ENCODE results near the gene RHEX. TPM values are rescaled to one million over a fixed set of nuclear protein-coding genes. Genes with fewer than 3 reads are reported as not detected.

RHEX gene
- total RNA-seq, 4 donors from 2014 or later: 1.1 to 28.1 (median 3.5) TPM

GRCh38 chr1:206067486-206068227 is 14.7 kb downstream of the RHEX start:
- Histone ChIP-seq H3K9me3 (no peaks in the 10 kb centered on the region), H3K27me3 (no peaks in the 10 kb centered on the region), H3K36me3 (no peaks in the 10 kb centered on the region), H3K4me3 (no peak overlapping the region), H3K27ac (peak overlapping the region in 2 of 4 donors; percentile 53 to 71), H3K4me1 (peaks cover 0 to 3% (median 0%) of the 10 kb centered on the region in 4 donors)
- peak in 1 of 3 donors; percentile 39 for DNase-seq
- TF ChIP-seq POLR2A (IDR thresholded peaks at IDR 0.05): no peak
- TF ChIP-seq CTCF (IDR thresholded peaks at IDR 0.05): no peak

GRCh38 chr1:206068314-206068713 is 15.3 kb downstream of the RHEX start:
- Histone ChIP-seq H3K36me3 (no peaks in the 10 kb centered on the region), H3K27ac (peak overlapping the region in 2 of 4 donors; percentile 7 to 71), H3K27me3 (no peaks in the 10 kb centered on the region), H3K4me1 (peaks cover 0 to 3% (median 0%) of the 10 kb centered on the region in 4 donors), H3K9me3 (no peaks in the 10 kb centered on the region), H3K4me3 (no peak overlapping the region)
- no peak for DNase-seq
- TF ChIP-seq CTCF (IDR thresholded peaks at IDR 0.05): no peak
- no peak for TF ChIP-seq POLR2A (IDR thresholded peaks at IDR 0.05)

- DNase-seq: no peak
- no peak overlapping the region for H3K27ac ChIP-seq
- no peaks in the 10 kb centered on the region for H3K27me3 ChIP-seq
- peaks cover 0 to 3% (median 0%) of the 10 kb centered on the region in 4 donors for H3K4me1 ChIP-seq
- no peak overlapping the region for H3K4me3 ChIP-seq
- no peaks in the 10 kb centered on the region for H3K36me3 ChIP-seq
- no peaks in the 10 kb centered on the region for H3K9me3 ChIP-seq
- TF ChIP-seq POLR2A (IDR thresholded peaks at IDR 0.05) (no peak), CTCF (IDR thresholded peaks at IDR 0.05) (no peak)
Measured at GRCh38 chr1:206070627-206071304, 17.8 kb downstream of the RHEX start.

- Histone ChIP-seq H3K9me3 (no peaks in the 10 kb centered on the region), H3K36me3 (no peaks in the 10 kb centered on the region), H3K27ac (no peak overlapping the region), H3K27me3 (no peaks in the 10 kb centered on the region), H3K4me3 (no peak overlapping the region), H3K4me1 (no peaks in the 10 kb centered on the region)
- DNase-seq: no peak
- TF ChIP-seq POLR2A (IDR thresholded peaks at IDR 0.05): no peak
- TF ChIP-seq CTCF (IDR thresholded peaks at IDR 0.05): peak in 1 of 6 experiments; percentile 14
Measured at GRCh38 chr1:206074839-206075238, 21.9 kb downstream of the RHEX start.

- no peak for DNase-seq
- no peaks in the 10 kb centered on the region for H3K9me3 ChIP-seq
- H3K27me3 ChIP-seq: no peaks in the 10 kb centered on the region
- no peak overlapping the region for H3K27ac ChIP-seq
- no peaks in the 10 kb centered on the region for H3K4me1 ChIP-seq
- no peak overlapping the region for H3K4me3 ChIP-seq
- TF ChIP-seq POLR2A (IDR thresholded peaks at IDR 0.05) (no peak), CTCF (IDR thresholded peaks at IDR 0.05) (no peak)
- no peaks in the 10 kb centered on the region for H3K36me3 ChIP-seq
Measured at GRCh38 chr1:206075786-206076755, 23.1 kb downstream of the RHEX start.
